GM19240 (cell line): ENCODE results near the gene ADSS2.
"Not testable (repeated sequence)": the region's sequence is repeated elsewhere in the genome, so short reads cannot be mapped to it uniquely, and the experiment has no call there.

Source experiments
- DNase-seq: peaks from one replicate; pipeline ENCODE4 v3.0.0; 2011; ENCODE audit warnings: low spot score; ENCODE audit not compliant: insufficient read length

Gene ADSS2

DNA sequence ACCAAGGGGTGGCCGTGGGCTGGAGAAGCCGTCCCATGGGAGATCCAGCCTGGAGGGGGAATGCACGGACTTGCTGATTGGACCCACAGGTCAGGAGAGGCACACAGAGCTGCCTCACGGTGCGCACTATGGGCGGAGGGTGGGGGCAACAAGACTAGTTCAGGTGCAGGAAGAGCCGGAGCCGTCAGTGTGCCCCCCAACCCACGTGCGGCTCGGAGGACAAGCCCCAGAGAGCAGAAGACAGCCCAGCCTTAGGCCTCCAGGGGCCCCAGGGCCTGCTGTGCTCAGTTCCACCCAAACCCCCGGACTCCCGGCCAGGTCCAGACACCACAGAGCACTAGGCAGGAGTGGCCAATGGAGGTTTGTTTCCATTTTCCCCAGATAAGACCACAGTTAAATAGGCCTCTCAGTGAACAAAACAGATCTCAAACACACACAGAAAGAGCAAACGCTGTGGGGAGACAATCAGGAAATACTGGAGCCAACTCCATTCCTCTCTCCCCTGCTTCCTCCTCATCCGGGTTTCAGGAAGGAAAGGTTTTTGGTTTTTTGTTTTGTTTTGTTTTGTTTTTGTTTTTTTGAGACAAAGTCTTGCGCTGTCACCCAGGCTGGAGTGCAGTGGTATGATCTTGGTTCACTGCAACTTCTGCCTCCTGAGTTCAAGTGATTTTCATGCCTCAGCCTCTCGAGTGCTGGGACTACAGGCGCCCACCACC, 84.2 kb downstream of the ADSS2 start:
- DNase-seq, result no peak

GRCh38 chr1:244365809-244366208, 85.9 kb downstream of the ADSS2 start:
- no peak for DNase-seq

- not testable (repeated sequence) for DNase-seq
Measured at GRCh38 chr1:244365262-244365661, 86.4 kb downstream of the ADSS2 start.

DNA sequence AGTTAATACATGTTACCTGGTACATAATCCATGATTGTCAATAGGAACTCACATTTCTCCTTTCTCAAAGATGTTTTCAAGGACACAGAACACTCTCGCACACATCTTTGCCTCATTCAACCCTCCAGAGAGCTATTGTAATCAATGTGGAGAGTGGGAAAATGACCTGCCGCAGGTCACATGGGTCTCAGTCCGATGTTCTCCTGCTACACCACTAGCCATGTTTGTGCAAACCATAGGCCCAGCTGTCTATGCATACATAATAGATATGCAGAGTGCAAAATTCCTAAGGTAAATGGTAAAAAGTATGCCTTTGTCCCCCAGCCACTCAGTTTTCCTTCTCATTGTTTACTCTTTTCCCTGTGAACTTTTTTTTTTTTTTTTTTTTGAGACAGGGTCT, 89.2 kb downstream of the ADSS2 start:
- DNase-seq, result no peak

DNA sequence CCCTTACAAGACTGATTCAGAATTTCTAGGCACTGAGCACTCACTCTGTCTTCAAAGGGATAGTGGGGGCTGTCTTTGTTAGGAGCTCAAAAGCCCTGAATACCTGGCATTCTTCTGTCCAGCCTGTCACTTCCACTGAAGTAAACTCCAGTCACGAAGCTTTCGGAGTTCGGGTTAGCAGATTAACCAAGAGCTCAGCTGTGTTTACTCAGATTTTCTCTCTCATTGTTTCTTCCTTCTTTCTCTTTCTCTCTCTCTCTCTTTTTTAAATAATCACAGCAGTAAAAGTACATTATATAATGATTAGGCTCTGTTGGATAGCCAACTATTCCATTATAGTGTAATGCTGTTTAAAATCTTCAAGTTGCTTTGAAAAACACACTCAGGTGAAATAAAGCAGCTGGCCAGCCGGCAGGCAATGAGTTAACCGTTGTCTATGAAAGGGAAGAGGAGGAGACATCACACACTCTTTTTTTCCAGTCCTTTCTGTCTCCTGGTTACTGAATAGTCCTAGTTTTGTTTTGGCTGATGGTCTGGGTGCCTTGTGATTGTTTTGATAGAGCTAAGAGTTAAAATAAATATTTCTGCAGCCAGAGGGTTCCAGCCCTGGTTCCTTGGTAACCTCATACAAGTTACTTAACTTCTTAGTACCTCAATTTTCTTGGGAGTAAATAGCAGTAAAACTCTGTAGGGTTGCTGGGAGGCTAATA, 89.8 kb downstream of the ADSS2 start:
- no peak for DNase-seq
